Esophagus muscularis mucosa (tissue), 2 donors: ENCODE measurements around the gene ANKRD62.

Experiments
- POLR2A ChIP-seq: fragments of 450-650 bp; IDR thresholded peaks from one replicate; pipeline ENCODE4 v1.6.1; 2017; ENCODE audit warnings: antibody characterized with exemption, moderate library complexity, mild to moderate bottlenecking, low read depth
- POLR2AphosphoS5 ChIP-seq, 2 donors: sonication (generic); formaldehyde crosslinking; IDR thresholded peaks; one replicate each; pipeline ENCODE4 v1.6.1; 2017; ENCODE audit warnings: antibody characterized with exemption in 2 of 2

DNA sequence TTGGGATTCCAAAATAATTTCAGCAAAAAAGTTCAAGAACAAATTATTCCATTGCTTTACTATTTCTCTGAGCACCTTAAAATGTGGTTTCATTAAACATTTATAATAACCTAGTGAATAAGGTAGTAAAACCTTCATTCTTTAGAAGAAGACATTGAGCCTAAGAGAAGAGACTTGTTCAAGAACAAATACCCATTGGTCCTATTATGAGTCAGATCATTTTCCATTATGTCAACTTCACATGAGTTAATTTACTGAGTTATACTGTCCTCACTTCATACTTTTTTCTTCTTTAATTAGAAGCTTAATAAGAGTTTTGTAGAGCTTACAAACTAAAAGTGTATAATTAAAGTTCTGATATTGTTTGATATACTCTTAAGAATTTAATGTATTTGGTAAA, 5.5 kb downstream of the ANKRD62 start:
- TF ChIP-seq POLR2A (no peak), POLR2AphosphoS5 (IDR thresholded peaks at IDR 0.05) (no peak)
